Muscle of back (tissue), 11 donors: ENCODE results near the gene ASS1. TPM values are rescaled to one million over a fixed set of nuclear protein-coding genes. Genes with fewer than 3 reads are reported as not detected.

Experiments
- DNase-seq, 3 donors: peaks; one replicate each; pipeline versions ENCODE4 v3.0.0 to v3.0.0-alpha.2; 2013
- polyA plus RNA-seq, 10 donors: library from polyadenylated mRNA; unstranded; fragments of 120-200 nt; gene quantifications; one replicate each; pipeline ENCODE4 v1.2.1, GENCODE V29; 2013; ENCODE audit not compliant: insufficient read length in 10 of 10

ASS1 gene
- polyA plus RNA-seq, 10 donors, result 44.9 to 88.4 (median 58.4) TPM

DNA sequence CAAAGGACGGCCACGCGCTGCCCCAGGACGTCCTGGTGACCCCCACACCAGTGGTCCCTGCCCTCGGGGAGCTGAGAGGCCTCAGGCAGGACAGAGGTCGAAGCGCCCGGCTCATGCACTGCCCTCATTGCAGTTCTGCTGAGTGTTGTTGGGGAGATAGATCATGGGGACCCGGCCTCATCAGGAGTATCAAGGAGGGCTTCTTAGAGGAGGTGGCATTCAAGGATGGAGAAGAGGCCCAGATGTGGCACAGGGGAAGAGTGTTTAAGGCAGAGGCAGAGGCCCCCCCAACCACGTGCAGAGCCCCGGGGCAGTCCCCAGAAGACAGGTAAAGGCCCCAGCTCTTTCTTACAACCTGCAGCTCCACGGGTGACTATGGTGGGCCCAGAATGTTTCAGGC, 26.2 kb downstream of the ASS1 start:
- DNase-seq, result no peak

- no peak for DNase-seq
These were observed 26.8 kb downstream of the ASS1 start for GRCh38 chr9:130471411-130472183.

DNA sequence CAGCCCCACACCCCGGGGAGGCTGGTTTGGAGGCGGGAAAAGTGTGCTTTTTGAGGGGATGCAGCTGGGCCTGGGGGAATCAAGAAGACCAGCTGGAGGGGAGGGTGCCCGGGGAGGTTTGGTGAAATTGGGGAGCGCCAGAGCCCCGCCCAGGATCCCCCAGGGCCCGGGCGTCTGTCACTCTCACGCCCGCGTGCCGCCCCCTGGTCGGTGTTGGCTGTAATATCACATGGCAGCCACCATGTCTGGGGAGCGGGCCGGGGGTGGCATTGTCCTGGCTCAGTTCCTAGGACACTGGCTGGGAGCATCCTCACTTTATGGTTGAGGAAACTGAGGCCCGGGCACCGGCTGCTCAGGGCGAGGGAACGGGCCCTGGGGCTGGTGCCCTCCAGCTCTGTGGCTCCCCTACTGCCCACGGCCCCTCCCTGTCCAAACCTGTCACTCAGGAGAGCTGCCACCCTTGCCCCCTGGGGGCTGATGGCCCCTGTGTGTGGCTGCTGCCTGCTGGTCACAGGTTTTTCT, 27.5 kb downstream of the ASS1 start:
- DNase-seq, result no peak

GRCh38 chr9:130473009-130473408, 28.2 kb downstream of the ASS1 start:
- no peak for DNase-seq

DNA sequence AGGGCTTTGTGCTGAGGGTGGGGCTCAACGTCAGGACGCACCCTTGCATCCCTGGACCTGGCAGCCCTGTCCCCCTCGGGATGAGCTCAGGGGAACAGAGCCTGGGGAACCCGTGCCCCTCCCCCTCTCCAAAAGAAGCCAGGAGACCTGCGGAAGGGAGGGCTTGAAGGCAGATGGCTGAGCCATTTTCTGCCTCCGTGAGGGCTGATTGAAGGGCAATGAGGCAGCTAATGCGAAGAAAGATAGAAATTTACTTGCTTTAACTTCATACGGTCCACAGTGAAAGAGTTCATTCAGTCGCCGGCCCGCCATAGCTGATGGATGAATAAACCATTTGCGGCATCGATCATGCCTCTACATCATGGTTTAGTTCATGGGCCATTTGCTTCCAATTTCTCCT, 28.8 kb downstream of the ASS1 start:
- DNase-seq, result no peak

GRCh38 chr9:130474106-130474505, 29.3 kb downstream of the ASS1 start:
- DNase-seq, result no peak

GRCh38 chr9:130476151-130476730, 31.5 kb downstream of the ASS1 start:
- no peak for DNase-seq

- no peak for DNase-seq
These were observed 32.8 kb downstream of the ASS1 start for GRCh38 chr9:130477564-130477963.

DNA sequence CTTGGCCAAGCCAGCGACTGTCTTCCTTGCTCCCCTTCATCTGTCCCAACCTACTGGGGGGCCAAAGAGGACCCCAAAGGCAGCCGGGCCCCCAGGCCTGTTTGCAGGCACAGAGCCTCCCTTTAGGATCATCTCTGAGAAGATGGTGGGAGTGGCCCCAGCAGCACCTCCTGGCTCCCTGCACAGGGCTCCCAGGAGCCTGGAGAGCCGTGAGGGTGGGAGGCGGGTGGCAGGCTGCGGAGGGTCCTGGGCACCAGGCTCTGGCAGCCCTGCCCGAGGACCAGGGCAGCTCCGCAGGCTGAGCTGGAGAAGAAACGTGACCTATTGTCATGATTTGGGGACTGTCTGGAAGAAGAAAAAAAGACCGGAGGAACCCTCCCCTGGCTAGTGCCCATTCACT, 33.4 kb downstream of the ASS1 start:
- DNase-seq, result no peak

- no peak for DNase-seq
These were observed 34.2 kb downstream of the ASS1 start for GRCh38 chr9:130478736-130479575.

DNA sequence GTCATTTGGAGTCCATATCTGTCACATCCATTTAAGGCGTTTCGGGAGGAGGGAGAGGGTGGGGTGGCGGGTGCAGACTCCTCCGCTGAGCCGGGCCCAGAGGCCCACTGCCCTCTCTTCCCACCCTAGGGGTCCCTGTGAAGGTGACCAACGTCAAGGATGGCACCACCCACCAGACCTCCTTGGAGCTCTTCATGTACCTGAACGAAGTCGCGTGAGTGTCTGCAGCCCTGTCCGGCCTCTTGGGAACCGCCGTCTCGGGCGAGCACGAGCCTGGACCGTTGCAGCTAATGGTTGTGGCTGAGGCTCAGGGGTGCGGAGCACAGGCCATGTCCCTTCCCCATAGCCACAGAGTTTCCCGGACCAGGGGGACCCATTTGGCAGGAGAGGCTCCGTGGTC, 34.8 kb downstream of the ASS1 start:
- DNase-seq, result no peak

DNA sequence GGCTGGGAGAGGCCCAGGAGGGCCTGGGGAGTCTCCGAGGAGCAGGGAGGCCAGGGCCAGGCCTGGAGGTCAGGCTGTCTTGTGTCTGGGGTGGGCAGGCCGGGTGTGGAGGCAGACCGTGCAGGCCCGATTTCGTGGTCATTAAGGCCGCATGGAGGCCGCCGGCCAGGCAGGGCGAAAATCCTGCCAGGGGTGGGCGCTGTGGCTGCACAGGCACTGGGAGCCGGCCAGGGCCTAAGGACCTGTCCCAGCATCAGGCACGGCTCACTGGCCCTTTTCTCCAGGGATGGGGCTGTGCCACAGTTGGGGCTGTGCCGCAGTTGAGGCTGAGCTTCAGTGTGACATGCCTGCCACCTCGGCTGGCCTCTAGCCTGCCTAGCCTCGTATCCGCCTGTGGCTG, 35.9 kb downstream of the ASS1 start:
- no peak for DNase-seq

DNA sequence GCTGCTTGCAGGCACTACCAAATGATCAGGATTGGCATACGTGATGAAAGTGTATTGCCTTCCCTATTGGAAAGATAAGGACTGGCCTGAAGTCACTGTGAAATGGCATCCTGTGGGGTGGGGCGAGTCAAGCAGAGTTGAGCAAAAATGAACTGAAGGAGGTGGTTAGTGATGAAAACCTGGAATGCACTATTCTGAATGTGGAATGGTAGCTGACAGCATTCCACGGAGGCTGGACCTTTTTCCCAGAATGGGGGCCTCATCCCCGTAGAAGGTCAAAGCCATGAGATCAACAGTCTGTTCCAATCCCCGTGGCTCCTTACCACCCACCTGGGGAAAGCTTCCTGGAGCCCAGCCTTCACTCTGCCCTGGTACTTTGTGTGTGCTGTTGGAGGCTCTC, 37.7 kb downstream of the ASS1 start:
- DNase-seq, result no peak

DNA sequence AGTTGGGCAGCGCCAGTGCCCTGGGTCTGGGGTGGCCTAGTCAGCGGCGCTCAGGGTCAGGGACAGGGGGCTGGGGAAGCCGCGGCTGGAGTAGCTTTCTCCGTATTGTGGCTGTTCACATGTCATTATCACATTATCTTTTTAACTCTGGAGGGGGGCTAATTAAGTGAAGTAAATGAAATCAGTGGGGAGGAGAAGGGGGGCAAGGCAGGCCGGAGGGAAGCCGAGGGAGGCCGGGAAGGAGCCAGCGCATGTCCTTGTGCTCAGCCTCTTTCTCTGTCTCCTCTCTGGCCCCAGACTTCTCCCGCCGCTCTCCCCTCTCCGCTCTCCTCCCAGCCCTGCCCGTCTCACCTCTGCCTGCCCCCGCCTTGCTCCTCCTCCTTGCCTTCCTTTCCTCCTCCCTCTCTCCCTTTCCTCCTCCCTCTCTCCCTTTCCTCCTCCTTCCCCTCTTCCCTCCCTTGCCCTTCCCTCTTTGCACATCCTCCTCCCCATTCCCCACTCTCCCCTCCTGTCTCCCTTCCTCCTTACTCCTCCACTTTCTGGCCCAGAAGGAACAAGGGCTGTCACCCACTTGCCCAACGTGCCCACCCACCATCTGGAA, 38.7 kb downstream of the ASS1 start:
- DNase-seq, result no peak

GRCh38 chr9:130484362-130485072, 39.8 kb downstream of the ASS1 start:
- no peak for DNase-seq

GRCh38 chr9:130486103-130486502, 41.3 kb downstream of the ASS1 start:
- no peak for DNase-seq

DNA sequence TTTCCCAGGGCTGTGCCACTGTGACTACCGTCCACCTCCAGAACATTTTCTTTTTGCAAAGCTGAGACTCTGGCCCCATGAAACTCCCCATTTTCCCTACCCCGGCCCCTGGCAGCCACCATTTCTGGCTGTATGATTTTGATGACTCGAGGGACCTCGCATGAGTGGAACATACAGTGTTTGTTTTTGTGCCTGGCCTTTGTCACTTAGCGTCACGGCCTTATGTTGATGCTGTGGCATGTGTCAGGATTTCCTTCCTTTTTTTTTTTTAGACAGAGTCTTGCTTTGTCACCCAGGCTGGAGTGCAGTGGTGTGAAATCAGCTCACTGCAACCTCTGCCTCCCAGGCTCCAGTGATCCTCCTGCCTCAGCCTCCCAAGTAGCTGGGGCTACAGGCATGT, 42.7 kb downstream of the ASS1 start:
- DNase-seq, result no peak

DNA sequence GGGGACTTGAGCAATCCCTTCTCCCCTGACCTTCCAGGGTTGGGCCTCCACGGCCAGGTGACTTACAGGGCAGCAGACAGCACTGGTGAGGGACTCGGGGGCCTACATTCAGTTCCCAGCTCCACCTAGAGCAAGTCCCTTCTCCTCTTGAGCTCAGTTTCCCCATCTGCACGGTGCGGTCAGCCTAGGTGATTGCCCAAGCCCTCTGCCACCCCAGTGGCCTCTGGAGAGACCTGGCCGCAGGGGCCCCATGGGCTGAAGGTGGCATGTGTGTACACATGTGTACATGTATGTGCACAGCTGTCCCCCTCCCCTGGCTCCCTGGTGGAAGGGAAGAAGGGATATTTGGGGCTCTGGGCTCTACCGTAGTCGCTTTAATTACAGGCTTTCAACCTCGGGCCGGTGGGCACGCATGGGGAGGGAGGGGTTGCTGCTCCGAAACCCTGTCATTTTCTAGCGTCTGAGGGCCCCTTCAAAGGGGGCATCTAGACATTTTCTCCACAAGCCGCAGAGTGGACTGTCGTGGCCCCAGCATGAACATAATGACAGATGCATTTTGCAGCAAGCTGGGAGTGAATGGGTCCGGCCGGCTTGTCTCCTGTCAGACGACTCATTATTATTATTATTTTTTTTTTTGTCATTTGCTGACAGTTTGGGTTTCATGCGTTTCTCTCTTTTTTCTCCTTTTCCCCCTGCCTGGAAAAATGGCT, 44.0 kb downstream of the ASS1 start:
- DNase-seq, result no peak

- DNase-seq, result no peak
These were observed 46.2 kb downstream of the ASS1 start for GRCh38 chr9:130490981-130491380.

GRCh38 chr9:130491830-130492482, 47.2 kb downstream of the ASS1 start:
- DNase-seq, result no peak
